C4-2B (cell line): ENCODE data around the gene NCMAP.

Source experiments
- ZFX ChIP-seq: fragments of 450-650 bp; IDR thresholded peaks from 2 replicates; pipeline ENCODE4 v1.6.1; 2017
- TF ChIP-seq, protein P1 (sequence below): fragments of 450-650 bp; conservative IDR thresholded peaks from 2 replicates; pipeline ENCODE4 v1.5.1; 2017; ENCODE audit warnings: mild to moderate bottlenecking

DNA sequence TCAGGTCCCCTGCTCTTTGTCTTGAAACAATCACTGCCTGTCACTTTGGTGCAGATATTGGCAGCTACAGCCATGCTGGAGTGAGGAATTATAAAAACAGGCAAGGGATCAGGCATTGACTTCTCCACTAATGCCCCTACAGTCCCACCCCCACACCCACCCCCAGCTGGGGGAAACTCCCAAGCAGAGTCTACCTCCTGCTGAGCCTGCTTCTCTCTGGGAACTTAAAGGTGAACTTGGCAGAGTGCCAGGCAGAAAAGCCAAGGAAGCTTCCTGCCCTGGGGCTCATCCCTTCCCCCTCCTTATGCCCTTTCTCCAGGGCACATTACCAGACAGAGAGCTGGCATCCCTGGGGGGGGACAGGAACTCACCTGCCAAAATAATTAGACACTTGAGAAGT lies 6.7 kb downstream of the NCMAP start:
- TF ChIP-seq, protein P1, sequence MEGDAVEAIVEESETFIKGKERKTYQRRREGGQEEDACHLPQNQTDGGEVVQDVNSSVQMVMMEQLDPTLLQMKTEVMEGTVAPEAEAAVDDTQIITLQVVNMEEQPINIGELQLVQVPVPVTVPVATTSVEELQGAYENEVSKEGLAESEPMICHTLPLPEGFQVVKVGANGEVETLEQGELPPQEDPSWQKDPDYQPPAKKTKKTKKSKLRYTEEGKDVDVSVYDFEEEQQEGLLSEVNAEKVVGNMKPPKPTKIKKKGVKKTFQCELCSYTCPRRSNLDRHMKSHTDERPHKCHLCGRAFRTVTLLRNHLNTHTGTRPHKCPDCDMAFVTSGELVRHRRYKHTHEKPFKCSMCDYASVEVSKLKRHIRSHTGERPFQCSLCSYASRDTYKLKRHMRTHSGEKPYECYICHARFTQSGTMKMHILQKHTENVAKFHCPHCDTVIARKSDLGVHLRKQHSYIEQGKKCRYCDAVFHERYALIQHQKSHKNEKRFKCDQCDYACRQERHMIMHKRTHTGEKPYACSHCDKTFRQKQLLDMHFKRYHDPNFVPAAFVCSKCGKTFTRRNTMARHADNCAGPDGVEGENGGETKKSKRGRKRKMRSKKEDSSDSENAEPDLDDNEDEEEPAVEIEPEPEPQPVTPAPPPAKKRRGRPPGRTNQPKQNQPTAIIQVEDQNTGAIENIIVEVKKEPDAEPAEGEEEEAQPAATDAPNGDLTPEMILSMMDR, result no peak
- TF ChIP-seq ZFX, result no peak
